Measurements from ENCODE around the gene ANXA6.
"Not testable (repeated sequence)": the region's sequence is repeated elsewhere in the genome, so short reads cannot be mapped to it uniquely, and the experiment has no call there.

Gene ANXA6

GRCh38 chr5:151157426-151158286 is at the start of gene ANXA6:
ANXA6 (minus strand) TSS chr5:151157779; CDS start chr5:151147901, 9,878 bp downstream.
- no peaks in the 10 kb centered on the region for H3K9me3 Mint-ChIP-seq (ENCODE audit: low read depth)
- peak within 1 kb of the TSS; percentile 97 for H3K27ac Mint-ChIP-seq
- H3K4me3 Mint-ChIP-seq: peak within 1 kb of the TSS; percentile 94
- H3K36me3 Mint-ChIP-seq: peaks cover 3% of the 10 kb centered on the region
- H3K27me3 Mint-ChIP-seq: no peaks in the 10 kb centered on the region
- peaks cover 57% of the 10 kb centered on the region for H3K4me1 Mint-ChIP-seq (ENCODE audit: low read depth)

GRCh38 chr5:151205411-151205810 is 47.8 kb upstream of the ANXA6 start:
- peaks cover 61% of the 10 kb centered on the region for H3K4me1 Mint-ChIP-seq (ENCODE audit: low read depth)
- H3K9me3 Mint-ChIP-seq (ENCODE audit: low read depth): no peaks in the 10 kb centered on the region
- H3K27ac Mint-ChIP-seq: peak overlapping the region; percentile 62

GRCh38 chr5:151204051-151204450 is 46.5 kb upstream of the ANXA6 start:
- Mint-ChIP-seq H3K4me1 (ENCODE audit: low read depth) (peaks cover 56% of the 10 kb centered on the region), H3K36me3 (peaks cover 7% of the 10 kb centered on the region), H3K27me3 (no peaks in the 10 kb centered on the region), H3K9me3 (ENCODE audit: low read depth) (no peaks in the 10 kb centered on the region), H3K4me3 (no peak overlapping the region), H3K27ac (no peak overlapping the region)

More at GRCh38 chr5:151205411-151205810, 47.8 kb upstream of the ANXA6 start:
- Mint-ChIP-seq H3K27me3 (no peaks in the 10 kb centered on the region), H3K4me3 (no peak overlapping the region), H3K36me3 (peaks cover 4% of the 10 kb centered on the region)

GRCh38 chr5:151202381-151203139 is 45.0 kb upstream of the ANXA6 start:
- H3K4me3 Mint-ChIP-seq: peak overlapping the region; percentile 40
- peaks cover 7% of the 10 kb centered on the region for H3K36me3 Mint-ChIP-seq
- H3K4me1 Mint-ChIP-seq (ENCODE audit: low read depth): peaks cover 49% of the 10 kb centered on the region

DNA sequence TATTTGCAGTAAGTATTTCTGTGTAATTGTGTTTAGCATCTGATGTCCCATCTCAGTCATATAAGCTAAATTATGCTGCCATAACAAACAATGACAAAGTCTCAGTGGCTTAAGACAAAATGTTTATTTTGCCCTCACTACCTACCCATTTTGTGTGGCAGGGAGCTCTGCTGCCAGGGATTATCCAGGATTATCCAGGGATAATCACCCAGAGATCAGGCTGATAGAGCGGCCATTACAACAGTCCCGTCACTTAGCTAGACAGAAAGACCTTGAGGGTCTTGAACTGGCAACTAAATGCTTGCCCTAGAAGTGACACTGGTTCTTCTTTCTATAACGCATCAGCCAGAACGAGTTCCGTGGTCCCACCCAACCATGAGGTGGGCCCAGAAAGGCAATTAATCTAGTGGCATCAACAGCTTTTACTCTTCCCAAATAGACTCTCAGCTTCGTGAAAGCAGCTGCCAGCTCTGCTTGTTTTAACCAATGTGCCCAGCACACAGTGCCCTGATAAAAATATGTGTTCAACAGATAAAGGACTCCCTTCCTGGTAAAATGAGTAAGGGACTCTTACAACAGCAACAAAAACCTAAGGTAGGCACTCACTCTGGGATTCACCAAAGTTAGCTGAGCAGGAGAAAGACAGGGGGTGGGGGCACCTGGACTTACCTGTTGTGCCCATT is 43.5 kb upstream of the ANXA6 start:
- Mint-ChIP-seq H3K4me3 (no peak overlapping the region), H3K4me1 (ENCODE audit: low read depth) (peaks cover 55% of the 10 kb centered on the region), H3K27me3 (no peaks in the 10 kb centered on the region), H3K36me3 (peaks cover 12% of the 10 kb centered on the region), H3K27ac (peak overlapping the region; percentile 78), H3K9me3 (ENCODE audit: low read depth) (no peaks in the 10 kb centered on the region)

More at GRCh38 chr5:151202381-151203139, 45.0 kb upstream of the ANXA6 start:
- Mint-ChIP-seq H3K27me3 (no peaks in the 10 kb centered on the region), H3K27ac (peak overlapping the region; percentile 80), H3K9me3 (ENCODE audit: low read depth) (no peaks in the 10 kb centered on the region)

- Mint-ChIP-seq H3K9me3 (ENCODE audit: low read depth) (no peaks in the 10 kb centered on the region), H3K4me1 (ENCODE audit: low read depth) (peaks cover 54% of the 10 kb centered on the region), H3K4me3 (no peak overlapping the region)
These were observed 42.1 kb upstream of the ANXA6 start for GRCh38 chr5:151199581-151200185.

DNA sequence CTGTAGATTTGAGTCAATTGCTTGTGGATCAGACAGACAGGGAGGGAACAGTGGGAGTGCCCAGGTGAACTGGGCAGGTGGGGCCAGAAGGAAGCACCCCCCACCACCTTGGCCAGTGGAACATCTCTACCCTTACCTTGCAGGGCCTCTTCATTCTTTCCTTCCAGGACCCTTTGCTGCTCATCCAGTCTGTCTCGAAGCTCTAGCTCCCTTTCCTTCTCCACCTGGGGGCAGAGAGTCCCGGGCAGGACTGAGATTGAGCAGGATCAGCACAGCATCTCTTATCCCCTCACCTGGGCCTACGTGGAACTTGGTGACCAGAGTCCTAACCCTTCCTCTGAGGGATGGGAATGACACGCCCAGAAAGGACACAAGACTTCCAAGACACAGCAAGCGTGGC is 41.3 kb upstream of the ANXA6 start:
- Mint-ChIP-seq H3K27ac (peak overlapping the region; percentile 81), H3K36me3 (peaks cover 14% of the 10 kb centered on the region), H3K27me3 (no peaks in the 10 kb centered on the region), H3K4me1 (ENCODE audit: low read depth) (peaks cover 58% of the 10 kb centered on the region), H3K4me3 (no peak overlapping the region), H3K9me3 (ENCODE audit: low read depth) (no peaks in the 10 kb centered on the region)

More at GRCh38 chr5:151199581-151200185, 42.1 kb upstream of the ANXA6 start:
- Mint-ChIP-seq H3K27ac (peak overlapping the region; percentile 81), H3K36me3 (peaks cover 14% of the 10 kb centered on the region), H3K27me3 (no peaks in the 10 kb centered on the region)

GRCh38 chr5:151197291-151197600 is 39.7 kb upstream of the ANXA6 start:
- H3K27me3 Mint-ChIP-seq; H3K9me3 Mint-ChIP-seq (ENCODE audit: low read depth); H3K4me3 Mint-ChIP-seq: not testable (repeated sequence)
- H3K36me3 Mint-ChIP-seq: peaks cover 19% of the 10 kb centered on the region
- peak overlapping the region; percentile 81 for H3K27ac Mint-ChIP-seq
- H3K4me1 Mint-ChIP-seq (ENCODE audit: low read depth): peaks cover 58% of the 10 kb centered on the region

- Mint-ChIP-seq H3K9me3 (ENCODE audit: low read depth) (peaks cover 3% of the 10 kb centered on the region), H3K36me3 (peaks cover 19% of the 10 kb centered on the region), H3K27me3 (no peaks in the 10 kb centered on the region), H3K4me3 (no peak overlapping the region), H3K4me1 (ENCODE audit: low read depth) (peaks cover 58% of the 10 kb centered on the region), H3K27ac (peak overlapping the region; percentile 89)
These were observed 39.1 kb upstream of the ANXA6 start for GRCh38 chr5:151196556-151197290.

- peaks cover 59% of the 10 kb centered on the region for H3K4me1 Mint-ChIP-seq (ENCODE audit: low read depth)
- H3K27me3 Mint-ChIP-seq: no peaks in the 10 kb centered on the region
- H3K36me3 Mint-ChIP-seq: peaks cover 21% of the 10 kb centered on the region
- H3K27ac Mint-ChIP-seq: peak overlapping the region; percentile 74
- H3K9me3 Mint-ChIP-seq (ENCODE audit: low read depth): peaks cover 3% of the 10 kb centered on the region
- H3K4me3 Mint-ChIP-seq: peak overlapping the region; percentile 46
These were observed 38.0 kb upstream of the ANXA6 start for GRCh38 chr5:151195622-151196021.

DNA sequence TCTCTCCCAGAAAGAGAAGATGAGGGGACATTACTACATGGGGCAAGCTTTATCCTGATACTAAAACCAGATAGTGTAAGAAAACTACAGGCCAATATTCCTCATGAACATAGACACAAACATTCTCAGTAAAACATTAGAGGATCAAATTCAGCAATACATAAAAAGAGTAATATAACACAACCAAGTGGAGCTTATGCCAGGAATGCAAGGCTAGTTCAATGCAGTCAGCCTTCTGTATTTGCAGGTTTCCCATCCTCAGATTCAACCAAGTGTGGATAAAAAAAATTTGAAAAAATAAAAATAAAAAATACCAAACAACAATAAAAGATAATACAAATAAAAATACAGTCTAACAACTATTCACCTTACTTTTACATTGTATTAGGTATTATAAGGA is 35.0 kb upstream of the ANXA6 start:
- Mint-ChIP-seq H3K9me3 (ENCODE audit: low read depth) (peaks cover 11% of the 10 kb centered on the region), H3K4me3 (no peak overlapping the region), H3K36me3 (peaks cover 39% of the 10 kb centered on the region), H3K27ac (no peak overlapping the region), H3K4me1 (ENCODE audit: low read depth) (peaks cover 68% of the 10 kb centered on the region), H3K27me3 (no peaks in the 10 kb centered on the region)

DNA sequence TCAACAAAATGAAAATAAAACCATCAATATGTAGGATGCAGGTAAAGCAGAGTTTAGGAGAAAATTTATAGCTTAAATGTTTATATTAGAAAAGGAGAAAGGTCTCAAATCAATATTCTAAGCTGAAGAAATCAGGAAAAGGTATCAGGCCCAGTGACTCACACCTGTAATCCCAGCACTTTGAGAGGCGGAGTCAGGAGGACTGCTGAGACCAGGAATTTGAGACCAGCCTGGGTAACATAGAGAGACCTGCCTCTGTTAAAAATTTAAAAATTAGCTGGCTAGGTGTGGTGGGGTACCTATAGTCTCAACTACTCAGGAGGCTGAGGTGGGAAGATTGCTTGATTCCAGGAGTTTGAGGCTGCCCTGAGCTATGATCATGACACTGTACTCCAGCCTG is 34.1 kb upstream of the ANXA6 start:
- peaks cover 66% of the 10 kb centered on the region for H3K4me1 Mint-ChIP-seq (ENCODE audit: low read depth)
- H3K36me3 Mint-ChIP-seq: peaks cover 40% of the 10 kb centered on the region
- no peak overlapping the region for H3K4me3 Mint-ChIP-seq
- peak overlapping the region; percentile 61 for H3K27ac Mint-ChIP-seq
- H3K9me3 Mint-ChIP-seq (ENCODE audit: low read depth): peaks cover 11% of the 10 kb centered on the region
- no peaks in the 10 kb centered on the region for H3K27me3 Mint-ChIP-seq

- Mint-ChIP-seq H3K27me3 (no peaks in the 10 kb centered on the region), H3K9me3 (ENCODE audit: low read depth) (peaks cover 11% of the 10 kb centered on the region), H3K4me1 (ENCODE audit: low read depth) (peaks cover 48% of the 10 kb centered on the region), H3K4me3 (no peak overlapping the region), H3K36me3 (peaks cover 40% of the 10 kb centered on the region), H3K27ac (peak overlapping the region; percentile 61)
These were observed 31.6 kb upstream of the ANXA6 start for GRCh38 chr5:151189151-151189550.

- peaks cover 36% of the 10 kb centered on the region for H3K36me3 Mint-ChIP-seq
- peaks cover 38% of the 10 kb centered on the region for H3K4me1 Mint-ChIP-seq (ENCODE audit: low read depth)
- H3K9me3 Mint-ChIP-seq (ENCODE audit: low read depth): peaks cover 8% of the 10 kb centered on the region
- no peaks in the 10 kb centered on the region for H3K27me3 Mint-ChIP-seq
- no peak overlapping the region for H3K4me3 Mint-ChIP-seq
- H3K27ac Mint-ChIP-seq: peak overlapping the region; percentile 64
These were observed 29.0 kb upstream of the ANXA6 start for GRCh38 chr5:151186538-151186937.
